Neural progenitor cell (in vitro differentiated cells): ENCODE data around the gene STK11IP.

Source experiments
- CTCF ChIP-seq: fragments of 200-600 bp; sonication (generic); IDR thresholded peaks from 2 replicates; pipeline ENCODE4 v1.5.1; 2017; ENCODE audit warnings: antibody characterized with exemption, mild to moderate bottlenecking
- EZH2 ChIP-seq: fragments of 200-600 bp; sonication (generic); IDR thresholded peaks from 2 replicates; pipeline ENCODE4 v1.6.1; 2017; ENCODE audit warnings: antibody characterized with exemption, mild to moderate bottlenecking, moderate library complexity

DNA sequence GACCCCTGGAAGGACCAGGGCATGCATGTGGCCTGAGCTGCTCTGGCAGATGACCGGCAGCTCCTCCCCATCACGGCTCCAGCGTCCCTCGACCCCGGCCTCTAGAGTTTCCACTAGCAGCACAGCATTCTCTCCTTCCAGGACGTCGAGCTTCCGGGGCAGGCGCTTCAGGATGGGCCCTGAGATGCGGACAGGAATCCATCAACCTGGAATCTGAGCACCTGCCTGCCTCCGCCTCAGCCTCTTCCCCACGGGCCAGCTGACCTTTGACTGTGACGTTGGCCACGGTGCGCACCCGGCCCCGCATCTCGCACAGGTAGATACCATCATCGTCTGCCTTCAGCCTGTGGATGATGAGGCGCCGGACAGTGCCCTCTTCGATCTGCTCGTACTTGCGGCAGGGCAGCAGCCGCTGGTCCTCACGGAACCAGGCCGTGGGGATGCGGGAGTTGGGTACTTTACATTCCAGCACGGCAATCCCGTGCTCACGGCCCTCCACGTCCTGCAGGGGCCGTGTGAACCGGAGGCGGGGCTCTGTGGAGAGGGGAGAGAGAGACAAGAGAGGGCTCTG lies 29.8 kb upstream of the STK11IP start:
- TF ChIP-seq CTCF, result no peak
- no peak for TF ChIP-seq EZH2
